Measurements from ENCODE around the gene ATXN2.
"Not testable (repeated sequence)": the region's sequence is repeated elsewhere in the genome, so short reads cannot be mapped to it uniquely, and the experiment has no call there.

The ATXN2 gene

DNA sequence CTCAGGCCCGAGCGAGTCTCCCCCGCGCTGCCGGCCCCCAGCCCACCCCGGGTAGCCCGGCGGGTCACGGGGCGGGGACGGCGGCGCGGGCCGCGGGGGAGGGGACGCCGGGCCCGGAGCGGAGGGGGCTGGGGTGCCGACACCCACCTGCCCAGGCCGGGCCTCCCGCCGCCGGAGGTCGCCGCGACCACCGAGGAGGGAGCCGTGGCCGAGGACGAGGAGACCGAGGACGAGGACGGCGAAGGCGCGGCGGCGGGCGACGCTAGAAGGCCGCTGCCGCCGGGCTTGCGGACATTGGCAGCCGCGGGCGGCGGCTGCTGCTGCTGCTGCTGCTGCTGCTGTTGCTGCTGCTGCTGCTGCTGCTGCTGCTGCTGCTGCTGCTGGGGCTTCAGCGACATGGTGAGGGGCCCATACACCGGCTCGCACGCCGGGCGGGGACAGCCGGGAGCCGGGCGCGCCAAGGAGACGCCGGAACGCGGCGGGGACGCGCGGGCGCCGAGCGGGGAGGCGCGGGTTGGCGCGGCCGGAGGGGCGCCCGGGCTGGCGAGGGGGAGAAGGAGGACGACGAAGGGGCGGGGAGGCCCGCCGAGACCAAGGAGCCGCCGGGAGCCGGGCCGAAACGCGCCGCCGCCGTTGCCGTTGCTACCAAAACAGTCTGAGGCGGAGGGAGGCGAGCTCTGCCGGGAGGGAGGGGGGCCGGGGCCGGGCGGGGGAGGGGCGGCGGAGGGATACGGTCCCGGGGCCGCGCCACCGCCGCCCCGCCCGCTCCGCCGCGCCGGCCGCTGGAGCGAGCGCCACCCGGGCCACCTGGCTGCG, at the start of gene ATXN2:
Gene ATXN2 (minus strand): TSS at position 679 of the 816 bp plus-strand sequence. CDS start 281 bp downstream, at position 398.
- peak; percentile 89 for DNase-seq

DNA sequence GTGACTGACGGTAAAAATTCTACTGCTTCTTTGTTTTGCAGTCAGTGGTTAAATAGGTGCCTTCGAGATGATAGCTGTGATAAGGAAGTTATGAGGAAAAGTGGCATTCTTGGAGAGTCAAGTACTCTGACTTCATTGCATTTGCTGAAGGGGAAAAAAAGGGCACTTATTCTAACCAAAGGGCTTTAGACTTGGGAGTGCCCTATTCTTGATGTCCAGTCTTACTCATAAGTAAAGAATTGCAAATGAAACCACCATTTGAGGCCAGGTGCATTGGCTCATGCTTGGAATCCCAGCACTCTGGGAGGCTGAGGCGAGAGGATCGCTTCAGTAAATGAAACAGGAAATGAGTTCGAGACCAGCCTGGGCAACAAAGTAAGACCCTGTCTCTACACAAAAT, 46.3 kb upstream of the ATXN2 start:
- DNase-seq, result no peak

DNA sequence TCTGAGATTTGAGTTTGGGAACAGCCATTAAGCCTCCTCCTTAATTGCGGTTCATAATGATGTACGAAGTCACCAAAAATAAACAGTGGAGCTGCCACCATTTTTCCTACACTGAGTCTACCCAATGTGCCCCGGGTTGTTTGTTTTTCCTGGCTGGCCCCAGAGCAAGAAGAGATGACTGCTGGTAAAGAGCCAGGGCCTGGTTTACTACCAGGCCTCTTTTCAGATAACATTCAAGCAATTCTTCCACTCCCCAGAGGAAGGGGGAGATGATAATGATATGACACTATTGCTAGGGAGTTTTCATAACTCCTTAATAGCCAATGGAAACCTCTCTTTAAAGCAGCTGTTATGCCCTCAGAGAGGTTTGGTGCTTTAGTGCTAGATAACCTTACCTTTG, 44.3 kb upstream of the ATXN2 start:
- no peak for DNase-seq

DNA sequence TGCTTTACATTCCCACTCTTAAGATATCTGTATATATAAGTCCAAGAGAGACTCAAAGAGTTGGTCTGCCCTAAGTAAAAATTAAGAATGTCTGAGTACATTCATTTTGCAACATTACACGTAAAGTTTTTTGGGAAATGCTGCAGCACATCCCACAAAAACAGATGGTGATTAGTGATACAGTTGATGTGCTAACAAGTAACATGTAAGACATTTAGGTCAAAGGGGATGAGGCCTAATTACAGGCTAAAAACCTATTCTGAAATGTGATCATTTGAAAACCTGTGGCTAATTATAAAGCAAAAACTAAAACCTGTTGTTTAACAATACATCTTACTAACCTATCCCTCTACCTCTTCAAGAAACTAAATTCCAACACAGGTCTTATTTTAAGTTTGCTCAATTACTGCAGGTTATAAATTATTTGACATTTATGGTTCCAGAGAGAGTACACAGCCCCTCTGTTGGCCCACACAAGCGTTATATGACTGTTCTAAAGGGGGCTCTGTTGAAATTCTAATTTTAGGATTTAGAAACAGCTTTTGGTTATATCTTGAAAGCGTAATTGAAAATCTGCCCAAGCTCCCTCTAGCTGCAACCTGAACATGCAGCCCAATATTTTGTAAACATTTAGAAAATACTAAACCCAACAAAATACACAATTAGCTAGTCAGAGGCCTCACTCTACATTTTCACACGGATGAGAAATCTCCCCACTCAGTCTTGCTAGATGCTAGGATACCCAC, 43.7 kb upstream of the ATXN2 start:
- no peak for DNase-seq

DNA sequence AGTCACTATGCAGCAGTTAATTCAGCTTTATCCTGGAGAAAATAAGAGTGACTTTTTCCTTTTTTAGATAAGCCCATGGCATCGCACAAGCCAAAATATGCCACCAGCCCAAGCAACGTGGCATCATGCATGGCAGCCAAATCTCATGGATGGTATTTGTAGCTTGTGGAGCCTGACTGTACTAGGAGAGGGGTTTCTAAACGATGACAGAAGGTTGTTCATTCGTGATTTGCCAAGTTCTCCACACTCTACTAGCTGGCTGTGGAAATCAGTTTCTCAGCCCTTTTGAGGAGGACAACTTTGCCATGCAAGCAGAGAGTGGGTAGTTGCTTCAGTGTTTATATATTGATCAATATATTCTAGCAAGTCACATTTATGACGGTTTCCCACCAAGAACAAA, 41.4 kb upstream of the ATXN2 start:
- DNase-seq, result no peak

GRCh38 chr12:111638556-111638955, 39.4 kb upstream of the ATXN2 start:
- DNase-seq, result no peak

DNA sequence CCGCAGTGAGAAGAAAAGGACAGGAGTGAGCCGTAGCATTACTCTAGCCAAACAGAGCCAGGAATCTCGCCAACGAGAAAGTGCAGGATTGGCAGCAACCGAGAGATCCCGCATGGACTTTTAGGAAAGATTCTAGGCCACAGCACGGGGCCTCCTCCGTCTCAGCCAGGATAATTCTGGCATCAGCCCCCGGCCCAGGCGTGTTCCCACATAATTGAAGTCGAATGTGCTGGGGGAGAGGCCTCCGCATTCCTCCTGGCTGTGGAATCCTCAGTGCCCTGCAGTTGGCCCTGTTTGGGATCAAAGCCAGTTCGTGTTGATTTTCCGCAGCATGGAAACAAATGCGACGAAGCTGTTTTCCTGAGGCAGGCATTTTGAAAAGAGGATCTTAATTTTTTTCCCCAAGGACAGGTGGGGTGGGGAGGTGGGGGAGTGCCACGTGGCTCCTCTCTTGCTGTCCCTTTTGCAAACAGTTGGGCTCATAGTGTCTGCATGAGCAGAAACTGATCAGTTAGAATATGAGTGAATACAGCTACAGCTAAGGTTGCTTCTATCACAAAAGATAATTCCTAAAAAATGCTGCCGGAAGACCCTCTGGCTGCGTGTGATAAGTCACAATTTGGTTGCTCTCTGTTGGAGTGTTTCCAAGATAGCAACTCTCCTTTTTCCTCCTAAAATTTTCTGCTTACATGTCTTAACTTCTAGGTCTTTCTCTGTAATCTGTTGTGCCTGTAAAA, 37.3 kb upstream of the ATXN2 start:
- DNase-seq, result no peak

DNA sequence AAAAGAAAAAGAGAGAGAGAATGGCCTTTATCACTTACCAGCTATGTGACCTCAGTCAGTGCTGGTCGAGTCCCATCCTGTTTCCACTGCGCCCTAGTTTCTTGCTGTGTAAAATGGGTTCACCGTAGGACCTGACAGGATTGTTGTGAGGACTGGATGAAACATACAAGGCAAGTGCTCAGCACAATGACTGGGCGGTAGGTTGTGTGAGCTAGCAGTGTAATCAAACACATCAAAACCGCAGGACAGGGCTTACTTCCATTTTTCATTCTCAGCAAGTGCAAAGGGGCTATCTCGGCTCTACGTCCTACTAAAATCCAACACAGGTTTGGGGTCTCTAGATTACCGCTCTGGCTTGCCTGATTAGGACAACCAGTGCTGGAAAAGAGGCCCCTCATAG, 36.4 kb upstream of the ATXN2 start:
- DNase-seq, result no peak

DNA sequence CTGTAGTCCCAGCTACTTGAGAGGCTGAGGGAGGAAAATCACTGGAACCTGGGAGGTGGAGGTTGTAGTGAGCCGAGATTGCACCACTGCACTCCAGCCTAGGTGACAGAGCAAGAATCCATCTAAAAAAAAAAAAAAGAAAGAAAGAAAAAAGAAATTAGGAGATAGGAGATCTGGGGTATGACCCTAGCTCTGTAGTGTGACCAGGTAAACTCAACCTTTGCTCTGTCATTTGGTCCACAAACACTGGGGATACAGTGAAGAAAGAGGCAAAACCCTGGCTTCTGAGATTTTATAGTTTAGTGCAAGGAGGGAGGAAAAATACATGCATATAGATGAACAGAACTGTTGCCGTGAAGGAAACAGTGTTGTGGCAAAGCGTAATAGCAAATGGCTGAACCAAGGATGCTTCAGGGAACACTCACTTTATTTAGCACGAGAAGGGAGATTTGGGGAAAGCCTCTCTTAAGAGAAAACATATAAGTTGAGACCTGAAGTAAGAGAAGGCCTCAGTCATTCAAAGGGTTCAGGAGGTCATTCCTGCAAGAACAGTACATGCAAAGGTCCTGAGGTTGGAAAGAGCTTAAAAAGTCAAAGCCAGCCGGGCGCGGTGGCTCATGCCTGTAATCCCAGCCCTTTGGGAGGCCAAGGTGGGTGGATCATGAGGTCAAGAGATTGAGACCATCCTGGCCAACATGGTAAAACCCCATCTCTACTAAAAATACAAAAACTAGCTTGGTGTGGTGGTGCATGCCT, 29.6 kb upstream of the ATXN2 start:
- DNase-seq, result no peak

DNA sequence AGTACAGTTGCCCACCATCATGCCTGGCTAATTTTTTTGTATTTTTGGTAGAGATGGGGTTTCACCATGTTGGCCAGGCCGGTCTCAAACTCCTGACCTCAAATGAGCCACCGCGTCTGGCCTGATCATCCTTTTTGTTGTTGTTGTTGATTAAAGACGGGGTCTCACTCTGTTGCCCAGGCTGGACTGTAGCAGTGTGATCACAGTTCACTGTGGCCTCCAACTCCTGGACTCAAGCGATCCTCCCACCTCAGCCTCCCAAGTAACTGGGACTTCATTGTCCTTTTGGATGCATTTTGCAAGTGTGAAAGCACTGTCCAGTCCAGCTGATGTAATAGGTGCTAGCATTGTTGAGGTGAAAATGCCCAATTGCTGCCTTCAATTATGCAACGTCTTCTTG, 27.1 kb upstream of the ATXN2 start:
- no peak for DNase-seq

GRCh38 chr12:111624540-111624939, 25.4 kb upstream of the ATXN2 start:
- DNase-seq, result no peak

- not testable (repeated sequence) for DNase-seq
Observed at GRCh38 chr12:111617841-111618240, 18.7 kb upstream of the ATXN2 start.

- no peak for DNase-seq
Observed at GRCh38 chr12:111616177-111616623, 17.1 kb upstream of the ATXN2 start.

DNA sequence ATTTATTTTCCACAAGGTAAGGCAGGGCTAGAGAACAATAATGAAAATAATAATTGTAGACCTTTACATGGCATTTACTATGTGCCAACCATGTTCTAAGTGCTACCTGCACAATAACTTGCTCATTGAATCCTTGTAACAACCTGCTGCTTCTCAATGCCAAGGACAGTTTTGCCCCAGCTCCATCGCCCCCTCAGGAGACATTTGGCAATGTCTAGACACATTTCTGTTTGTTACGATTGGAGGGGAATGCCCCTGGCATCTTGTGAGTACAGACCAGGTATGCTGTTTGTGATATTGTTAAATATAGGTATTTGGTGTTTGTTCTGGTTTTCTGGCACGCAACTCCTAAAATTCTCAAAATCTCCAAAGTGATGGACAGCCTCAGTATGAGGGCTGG, 8.1 kb upstream of the ATXN2 start:
- DNase-seq, result no peak

DNA sequence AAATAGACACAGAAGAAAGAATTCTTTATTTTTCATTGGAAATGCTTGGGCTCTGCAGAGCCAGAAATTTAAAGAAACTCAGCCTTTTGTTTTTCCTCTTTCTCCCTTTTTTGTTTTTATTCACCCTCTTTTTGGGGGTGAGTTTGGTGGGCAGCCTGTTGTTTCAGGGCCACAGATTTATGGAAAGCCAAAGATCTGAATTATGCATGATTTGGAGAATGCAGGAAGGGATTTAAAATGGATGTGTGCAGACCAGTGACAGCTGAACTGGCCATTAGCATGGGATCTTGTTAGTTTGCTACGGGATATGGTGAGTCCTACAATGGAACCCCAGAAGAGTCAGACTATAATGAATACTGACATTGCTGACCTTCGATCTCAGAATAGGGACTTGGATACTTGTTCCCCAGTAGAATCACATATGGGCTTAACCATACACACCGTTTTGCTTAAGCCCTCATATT, 7.7 kb upstream of the ATXN2 start:
- DNase-seq, result no peak

DNA sequence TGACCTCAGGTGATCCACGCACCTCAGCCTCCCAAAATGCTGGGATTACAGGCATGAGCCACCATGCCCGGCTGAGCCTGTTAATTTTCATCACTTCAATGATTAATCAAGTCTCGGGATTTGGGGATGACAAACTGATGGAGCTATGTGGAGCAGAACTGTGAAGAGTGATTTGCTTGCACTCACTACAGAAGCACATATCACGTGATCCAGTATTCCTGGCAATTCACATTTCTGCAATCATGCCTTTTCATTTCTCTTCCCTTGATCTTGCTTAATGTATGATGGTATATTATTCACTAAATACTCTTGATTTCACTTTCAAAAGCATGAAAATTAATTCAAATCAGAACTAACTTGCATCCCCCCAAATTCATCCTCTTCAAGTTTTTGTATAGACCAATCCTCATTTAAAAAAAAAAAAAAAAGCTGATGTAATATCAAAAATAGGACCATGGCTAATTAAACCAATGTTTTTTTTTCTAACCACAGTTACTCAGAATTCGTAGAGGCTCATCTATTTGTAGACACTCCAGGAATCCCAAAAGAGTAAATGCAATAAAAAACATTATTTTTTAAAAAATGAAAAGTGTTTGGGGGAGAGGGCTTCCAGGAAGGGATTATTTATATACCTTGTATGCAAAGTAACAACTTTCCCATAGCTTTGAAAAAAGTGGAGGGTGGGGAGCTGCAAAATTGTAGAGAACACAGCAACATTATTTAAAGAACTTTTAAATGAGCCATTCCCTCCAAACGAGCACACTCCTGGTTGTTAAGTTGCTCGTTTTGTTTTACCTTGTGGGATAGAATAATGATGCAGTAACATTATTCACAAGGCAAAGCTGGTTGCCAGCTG, 7.0 kb upstream of the ATXN2 start:
- no peak for DNase-seq

- not testable (repeated sequence) for DNase-seq
Observed at GRCh38 chr12:111602857-111603256, 3.7 kb upstream of the ATXN2 start.

- DNase-seq, result no peak
Observed at GRCh38 chr12:111602348-111602747, 3.2 kb upstream of the ATXN2 start.

DNA sequence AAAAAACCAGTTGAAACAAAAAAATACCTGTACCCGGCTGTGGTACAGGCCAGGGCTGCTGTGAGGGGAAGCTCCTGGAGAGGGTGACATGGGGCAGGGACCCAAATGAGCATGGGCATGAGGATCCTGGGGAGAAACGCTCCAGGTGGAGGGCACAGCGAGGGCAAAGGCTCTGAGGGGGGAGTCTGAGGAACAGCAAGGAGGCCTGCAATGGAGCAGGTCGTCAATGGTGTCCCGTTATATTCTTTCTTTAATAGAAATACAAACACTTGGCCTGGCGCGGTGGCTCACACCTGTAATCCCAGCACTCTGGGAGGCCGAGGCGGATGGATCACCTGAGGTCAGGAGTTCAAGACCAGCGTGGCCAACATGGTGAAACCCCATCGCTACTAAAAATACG, 1.9 kb upstream of the ATXN2 start:
- not testable (repeated sequence) for DNase-seq

DNA sequence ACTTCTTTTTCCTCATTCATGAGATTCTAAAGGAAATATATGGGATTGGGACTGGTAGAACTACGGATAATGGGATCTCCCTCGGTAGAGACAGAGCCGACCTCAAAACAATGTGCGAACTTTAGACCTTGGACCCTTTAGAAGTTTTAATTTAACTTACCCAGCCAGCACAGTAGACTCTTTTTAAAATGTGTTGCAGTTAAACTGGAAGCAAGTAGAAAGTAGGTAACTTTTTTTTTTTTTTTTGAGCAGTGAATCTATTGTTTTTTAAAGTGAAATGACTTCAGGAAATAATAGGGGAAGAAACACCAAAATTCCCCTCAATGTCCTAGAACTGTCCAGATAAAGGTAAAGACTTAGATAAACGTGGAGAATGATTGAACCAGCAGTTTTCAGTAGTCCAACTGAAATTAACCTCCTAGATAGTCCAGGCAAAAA, 1.1 kb upstream of the ATXN2 start:
- DNase-seq, result no peak

- DNase-seq, result peak; percentile 89
Observed at GRCh38 chr12:111599453-111600204, 514 bp upstream of the ATXN2 start.

Data from NCI-H2107 (cell line).